H9 (cell line): Measurements from ENCODE around the gene PTPRR. TPM values are rescaled to one million over a fixed set of nuclear protein-coding genes. Genes with fewer than 3 reads are reported as not detected.

Experiments
- DNase-seq: peaks from one replicate; pipeline ENCODE4 v3.0.0-alpha.2; 2017
- H2AFZ ChIP-seq: one replicate; pipeline ENCODE4 v1.6.1; 2013; ENCODE audit warnings: mild to moderate bottlenecking, low read length, control low read depth, moderate library complexity
- H2AK5ac ChIP-seq: 2 replicates; pipeline ENCODE4 v1.6.1; 2013; ENCODE audit warnings: low read length, control low read depth, mixed read lengths; ENCODE audit not compliant: insufficient read length
- H2BK120ac ChIP-seq: one replicate; pipeline ENCODE4 v1.6.1; 2013; ENCODE audit warnings: low read depth, mild to moderate bottlenecking, low read length, control low read depth, inconsistent platforms; ENCODE audit not compliant: poor library complexity, severe bottlenecking
- H2BK12ac ChIP-seq: 2 replicates; pipeline ENCODE4 v1.6.1; 2013; ENCODE audit warnings: low read length, control low read depth, mixed read lengths, low read depth; ENCODE audit not compliant: insufficient read length
- H2BK15ac ChIP-seq: 2 replicates; pipeline ENCODE4 v1.6.1; 2013; ENCODE audit warnings: low read depth, low read length, control low read depth
- H2BK20ac ChIP-seq: one replicate; pipeline ENCODE4 v1.6.1; 2013; ENCODE audit warnings: low read depth, mild to moderate bottlenecking, low read length, control low read depth, inconsistent platforms; ENCODE audit not compliant: poor library complexity, severe bottlenecking
- H2BK5ac ChIP-seq: 2 replicates; pipeline ENCODE4 v1.6.1; 2013; ENCODE audit warnings: low read length, control low read depth, mixed read lengths; ENCODE audit not compliant: insufficient read length
- H3K14ac ChIP-seq: 2 replicates; pipeline ENCODE4 v1.6.1; 2013; ENCODE audit warnings: low read length, control low read depth; ENCODE audit not compliant: insufficient read depth
- H3K18ac ChIP-seq: 2 replicates; pipeline ENCODE4 v1.6.1; 2013; ENCODE audit warnings: low read depth, mild to moderate bottlenecking, mixed read lengths, low read length, control low read depth; ENCODE audit not compliant: insufficient read length
- H3K23ac ChIP-seq: 2 replicates; pipeline ENCODE4 v1.6.1; 2013; ENCODE audit warnings: low read length, control low read depth, mixed read lengths, low read depth; ENCODE audit not compliant: insufficient read length
- H3K23me2 ChIP-seq: 2 replicates; pipeline ENCODE4 v1.6.1; 2013; ENCODE audit warnings: low read depth, mild to moderate bottlenecking, mixed read lengths, low read length, control low read depth; ENCODE audit not compliant: insufficient read length, poor library complexity, severe bottlenecking
- H3K27ac ChIP-seq: 2 replicates; pipeline ENCODE4 v1.5.1; 2013; ENCODE audit warnings: low read length, control low read depth, mixed read lengths, low read depth; ENCODE audit not compliant: insufficient read length
- H3K27me3 ChIP-seq: 2 replicates; pipeline ENCODE4 v1.6.1; 2013; ENCODE audit warnings: low read length, control low read depth, inconsistent platforms; ENCODE audit not compliant: insufficient read depth
- H3K4ac ChIP-seq: 2 replicates; pipeline ENCODE4 v1.6.1; 2013; ENCODE audit warnings: low read depth, mild to moderate bottlenecking, control low read depth, inconsistent platforms, low read length, moderate library complexity
- H3K4me1 ChIP-seq: 2 replicates; pipeline ENCODE4 v1.6.1; 2013; ENCODE audit warnings: low read length, control low read depth, inconsistent platforms; ENCODE audit not compliant: insufficient read depth
- H3K4me2 ChIP-seq: 2 replicates; pipeline ENCODE4 v1.6.1; 2013; ENCODE audit warnings: low read length, control low read depth, mixed read lengths; ENCODE audit not compliant: insufficient read length, insufficient read depth
- H3K56ac ChIP-seq: 2 replicates; pipeline ENCODE4 v1.6.1; 2013; ENCODE audit warnings: low read depth, mild to moderate bottlenecking, mixed read lengths, low read length, control low read depth; ENCODE audit not compliant: insufficient read length
- H3K79me1 ChIP-seq: 2 replicates; pipeline ENCODE4 v1.6.1; 2013; ENCODE audit warnings: low read depth, mild to moderate bottlenecking, moderate library complexity, low read length, control low read depth, inconsistent platforms; ENCODE audit not compliant: insufficient read depth, poor library complexity, severe bottlenecking
- H3K79me2 ChIP-seq: 2 replicates; pipeline ENCODE4 v1.6.1; 2013; ENCODE audit warnings: low read length, control low read depth, inconsistent platforms; ENCODE audit not compliant: insufficient read depth
- H3K9ac ChIP-seq: 2 replicates; pipeline ENCODE4 v1.6.1; 2013; ENCODE audit warnings: low read length, control low read depth, mixed read lengths; ENCODE audit not compliant: insufficient read length; ENCODE audit errors: extremely low read depth
- H3K9me3 ChIP-seq: one replicate; pipeline ENCODE4 v1.6.1; 2013; ENCODE audit warnings: low read depth, low read length, inconsistent platforms; ENCODE audit not compliant: control insufficient read depth
- H3T11ph ChIP-seq: one replicate; pipeline ENCODE4 v1.6.1; 2013; ENCODE audit warnings: mild to moderate bottlenecking, low read length, control low read depth, inconsistent platforms
- H4K20me1 ChIP-seq: one replicate; pipeline ENCODE4 v1.6.1; 2013; ENCODE audit not compliant: control insufficient read depth, insufficient read length, insufficient read depth
- H4K5ac ChIP-seq: 2 replicates; pipeline ENCODE4 v1.6.1; 2013; ENCODE audit warnings: low read depth, mild to moderate bottlenecking, mixed read lengths, low read length, control low read depth; ENCODE audit not compliant: insufficient read length
- H4K8ac ChIP-seq: replicated peaks from 2 replicates; pipeline ENCODE4 v1.6.1; 2013; ENCODE audit warnings: low read length, control low read depth, mixed read lengths, low read depth; ENCODE audit not compliant: insufficient read length
- H4K91ac ChIP-seq: 2 replicates; pipeline ENCODE4 v1.6.1; 2013; ENCODE audit warnings: low read depth, mild to moderate bottlenecking, moderate library complexity, mixed read lengths, low read length, control low read depth; ENCODE audit not compliant: insufficient read length
- H3K27ac Mint-ChIP-seq, 3 experiments: 2 replicates in 2 of 3; 3 replicates in 1 of 3; pipeline ENCODE4 v1.8.0; 2020 to 2021; ENCODE audit warnings: mixed read lengths in 3 of 3, mild to moderate bottlenecking in 1 of 3, moderate library complexity in 1 of 3
- H3K27me3 Mint-ChIP-seq: 2 replicates; pipeline ENCODE4 v1.8.0; 2021; ENCODE audit warnings: low read depth, mild to moderate bottlenecking, moderate library complexity, mixed read lengths
- H3K36me3 Mint-ChIP-seq, 3 experiments: 2 replicates in 2 of 3; 3 replicates in 1 of 3; pipeline ENCODE4 v1.8.0; 2020 to 2021; ENCODE audit warnings: low read depth in 3 of 3, mixed read lengths in 3 of 3; ENCODE audit not compliant: insufficient read depth in 1 of 3
- H3K4me1 Mint-ChIP-seq, 2 experiments: 2 replicates each; pipeline ENCODE4 v1.8.0; 2020; ENCODE audit warnings: mixed read lengths in 2 of 2
- H3K4me3 Mint-ChIP-seq, 2 experiments: 2 replicates in 1 of 2; 3 replicates in 1 of 2; pipeline ENCODE4 v1.8.0; 2020 to 2021; ENCODE audit warnings: mild to moderate bottlenecking in 2 of 2, mixed read lengths in 2 of 2, moderate library complexity in 1 of 2
- H3K9me3 Mint-ChIP-seq, 2 experiments: 2 replicates in 1 of 2; 3 replicates in 1 of 2; pipeline ENCODE4 v1.8.0; 2020; ENCODE audit warnings: mild to moderate bottlenecking in 2 of 2, mixed read lengths in 2 of 2, moderate library complexity in 1 of 2
- WGBS: extraction: QIAGEN DNeasy Blood & Tissue Kit; methylation state at CpG from one replicate; pipeline ENCODE4 v1.1.7; 2013; ENCODE audit warnings: missing lambda C conversion rate, low lambda C conversion rate, mixed read lengths; ENCODE audit not compliant: insufficient read length; ENCODE audit errors: extremely low coverage; 5-methylcytosine and 5-hydroxymethylcytosine counted together
- total RNA-seq: library from RNA; stranded (reverse); gene quantifications from 2 replicates; pipeline ENCODE4 v1.2.1, GENCODE V29; 2021
- TF ChIP-seq, protein P1 (sequence below): fragments of 200-600 bp; sonication (generic); conservative IDR thresholded peaks from 3 replicates; pipeline ENCODE4 v1.8.0; 2021; ENCODE audit warnings: antibody characterized with exemption, mild to moderate bottlenecking

Gene PTPRR
- total RNA-seq, 1 experiment from 2014 or later: 0.22 TPM

GRCh38 chr12:70711831-70712230 is 208.7 kb downstream of the PTPRR start:
- H3K4me2 ChIP-seq: no peak overlapping the region
- Mint-ChIP-seq H3K9me3 (no peaks in the 10 kb centered on the region; a peak in 1 of 5 replicates), H3K4me3 (no peak overlapping the region), H3K4me1 (peaks cover 8% of the 10 kb centered on the region in 2 experiments), H3K27ac (no peak overlapping the region), H3K36me3 (no peaks in the 10 kb centered on the region), H3K27me3 (no peaks in the 10 kb centered on the region)
- no peaks in the 10 kb centered on the region for H3K79me2 ChIP-seq
- no CpG with 5 or more reads among the region's 3 CpGs for WGBS
- DNase-seq: no peak
- H3K4ac ChIP-seq: no peak overlapping the region
- no peak overlapping the region for H3K14ac ChIP-seq
- no peak overlapping the region for H3K9ac ChIP-seq
- H3T11ph ChIP-seq: no peak overlapping the region
- no peaks in the 10 kb centered on the region for H3K27me3 ChIP-seq
- no peaks in the 10 kb centered on the region; the same call in 1 of the 2 replicates for H3K4me1 ChIP-seq
- no peak overlapping the region for H4K8ac ChIP-seq
- H2BK120ac ChIP-seq: no peak overlapping the region
- H2AK5ac ChIP-seq: no peak overlapping the region
- H2BK15ac ChIP-seq: no peak overlapping the region
- H3K23ac ChIP-seq: no peak overlapping the region
- H3K23me2 ChIP-seq: no peaks in the 10 kb centered on the region
- H4K91ac ChIP-seq: no peak overlapping the region
- no peak overlapping the region for H2BK5ac ChIP-seq
- no peak overlapping the region for H4K5ac ChIP-seq
- no peaks in the 10 kb centered on the region for H3K9me3 ChIP-seq
- TF ChIP-seq, protein P1, sequence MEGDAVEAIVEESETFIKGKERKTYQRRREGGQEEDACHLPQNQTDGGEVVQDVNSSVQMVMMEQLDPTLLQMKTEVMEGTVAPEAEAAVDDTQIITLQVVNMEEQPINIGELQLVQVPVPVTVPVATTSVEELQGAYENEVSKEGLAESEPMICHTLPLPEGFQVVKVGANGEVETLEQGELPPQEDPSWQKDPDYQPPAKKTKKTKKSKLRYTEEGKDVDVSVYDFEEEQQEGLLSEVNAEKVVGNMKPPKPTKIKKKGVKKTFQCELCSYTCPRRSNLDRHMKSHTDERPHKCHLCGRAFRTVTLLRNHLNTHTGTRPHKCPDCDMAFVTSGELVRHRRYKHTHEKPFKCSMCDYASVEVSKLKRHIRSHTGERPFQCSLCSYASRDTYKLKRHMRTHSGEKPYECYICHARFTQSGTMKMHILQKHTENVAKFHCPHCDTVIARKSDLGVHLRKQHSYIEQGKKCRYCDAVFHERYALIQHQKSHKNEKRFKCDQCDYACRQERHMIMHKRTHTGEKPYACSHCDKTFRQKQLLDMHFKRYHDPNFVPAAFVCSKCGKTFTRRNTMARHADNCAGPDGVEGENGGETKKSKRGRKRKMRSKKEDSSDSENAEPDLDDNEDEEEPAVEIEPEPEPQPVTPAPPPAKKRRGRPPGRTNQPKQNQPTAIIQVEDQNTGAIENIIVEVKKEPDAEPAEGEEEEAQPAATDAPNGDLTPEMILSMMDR: no peak
- no peaks in the 10 kb centered on the region for H3K79me1 ChIP-seq
- H2BK20ac ChIP-seq: no peak overlapping the region
- no peak overlapping the region for H3K18ac ChIP-seq
- H3K56ac ChIP-seq: no peak overlapping the region
- no peaks in the 10 kb centered on the region for H4K20me1 ChIP-seq
- H2AFZ ChIP-seq: no peak overlapping the region
- no peak overlapping the region for H2BK12ac ChIP-seq
- H3K27ac ChIP-seq: no peak overlapping the region
